Stimulated activated CD4-positive, alpha-beta T cell treated with anti-CD3 and anti-CD28 coated beads, Interleukin-12 subunit alpha, Interleukin-12 subunit beta, amount 100 ng/mL, for 24 hours (primary cell): Measurements from ENCODE around the gene GLB1L.

Source experiments
- DNase-seq, 2 experiments: peaks; one replicate each; pipeline ENCODE4 v3.0.0-alpha.2; 2020; ENCODE audit warnings: low read depth in 2 of 2

Gene GLB1L

GRCh38 chr2:219252900-219253752 lies 7.9 kb upstream of the GLB1L start, which contains the start of gene TUBA4B:
TSS of gene TUBA4B (plus strand) at chr2:219253243. CDS start at chr2:219253408, 165 bp downstream.
- peak in 1 of 2 experiments; percentile 53 for DNase-seq

- no peak for DNase-seq
Observed at GRCh38 chr2:219252570-219252899, 7.3 kb upstream of the GLB1L start.

- DNase-seq, result no peak
Observed at GRCh38 chr2:219252084-219252483, 6.8 kb upstream of the GLB1L start.

- DNase-seq, result no peak
Observed at GRCh38 chr2:219251656-219252055, 6.4 kb upstream of the GLB1L start.

- no peak for DNase-seq
Observed at GRCh38 chr2:219250049-219250781, 5.0 kb upstream of the GLB1L start.

GRCh38 chr2:219249203-219249980 lies 4.1 kb upstream of the GLB1L start:
- peak in 1 of 2 experiments; percentile 35 for DNase-seq

- no peak for DNase-seq
Observed at GRCh38 chr2:219248845-219249202, 3.6 kb upstream of the GLB1L start.

- peak in 1 of 2 experiments; percentile 43 for DNase-seq
Observed at GRCh38 chr2:219247678-219248642, 2.7 kb upstream of the GLB1L start.

GRCh38 chr2:219246559-219246958 lies 1.3 kb upstream of the GLB1L start:
- no peak for DNase-seq

GRCh38 chr2:219245899-219246230 lies 621 bp upstream of the GLB1L start:
- no peak for DNase-seq

- no peak for DNase-seq
Observed at GRCh38 chr2:219244789-219245147, 476 bp downstream of the GLB1L start.

- no peak for DNase-seq
Observed at GRCh38 chr2:219243291-219243761, 1.9 kb downstream of the GLB1L start.

- DNase-seq, result no peak
Observed at GRCh38 chr2:219234331-219234730, 10.9 kb downstream of the GLB1L start.

- DNase-seq, result peak in 1 of 2 experiments; percentile 64
Observed at GRCh38 chr2:219230059-219230540, 15.1 kb downstream of the GLB1L start.

- DNase-seq, result peak; percentile 95 to 98
Observed at GRCh38 chr2:219229305-219230058, 15.8 kb downstream of the GLB1L start, which contains the start of the genes ANKZF1 and ATG9A. TSS of gene ANKZF1 (plus strand) at chr2:219229806. CDS start at chr2:219230258, 452 bp downstream. TSS of gene ATG9A (minus strand) at chr2:219229636. CDS start at chr2:219228024, 1,612 bp downstream.

GRCh38 chr2:219228911-219229304 lies 16.3 kb downstream of the GLB1L start:
- DNase-seq, result no peak

GRCh38 chr2:219228041-219228910 lies 17.0 kb downstream of the GLB1L start:
- DNase-seq, result no peak

- no peak for DNase-seq
Observed at GRCh38 chr2:219225350-219225749, 19.9 kb downstream of the GLB1L start.
